GM21526 (cell line): Measurements from ENCODE around the gene SPATA21.
"Not testable (repeated sequence)": the region's sequence is repeated elsewhere in the genome, so short reads cannot be mapped to it uniquely, and the experiment has no call there.

ENCODE experiments used
- ATAC-seq: cut with Tn5 transposase; IDR thresholded peaks from one replicate; pipeline ENCODE4 v1.9.1; 2021; ENCODE audit warnings: moderate library complexity; ENCODE audit not compliant: unreplicated experiment, low FRiP score

SPATA21 gene

GRCh38 chr1:16436946-16437474, at the start of gene SPATA21:
Gene SPATA21, minus strand, starts transcription at chr1:16437424. Its CDS starts 6,053 bp downstream, at chr1:16431371.
- ATAC-seq = no peak

- not testable (repeated sequence) for ATAC-seq
These were observed 49.8 kb upstream of the SPATA21 start for GRCh38 chr1:16487011-16487410.

DNA sequence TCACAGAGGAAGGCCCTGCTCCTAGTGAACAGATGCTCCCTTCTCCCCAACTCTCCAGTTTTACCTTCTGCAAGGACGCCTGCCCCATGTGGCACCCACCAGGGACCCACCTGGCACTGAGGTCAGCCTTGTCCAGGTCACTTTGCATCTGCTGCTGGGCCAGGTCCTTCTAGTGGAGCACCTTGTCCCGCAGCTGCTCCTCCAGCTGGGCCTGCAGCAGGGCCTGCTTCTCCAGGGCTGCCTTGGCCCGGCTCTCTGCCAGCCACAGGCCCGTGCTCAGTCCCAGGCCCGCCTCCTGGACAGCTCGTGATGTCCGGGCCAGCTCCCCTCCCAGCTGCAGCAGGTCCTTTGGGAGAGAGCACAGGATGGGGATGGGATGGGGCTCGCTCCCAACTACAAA, 49.1 kb upstream of the SPATA21 start:
- not testable (repeated sequence) for ATAC-seq

DNA sequence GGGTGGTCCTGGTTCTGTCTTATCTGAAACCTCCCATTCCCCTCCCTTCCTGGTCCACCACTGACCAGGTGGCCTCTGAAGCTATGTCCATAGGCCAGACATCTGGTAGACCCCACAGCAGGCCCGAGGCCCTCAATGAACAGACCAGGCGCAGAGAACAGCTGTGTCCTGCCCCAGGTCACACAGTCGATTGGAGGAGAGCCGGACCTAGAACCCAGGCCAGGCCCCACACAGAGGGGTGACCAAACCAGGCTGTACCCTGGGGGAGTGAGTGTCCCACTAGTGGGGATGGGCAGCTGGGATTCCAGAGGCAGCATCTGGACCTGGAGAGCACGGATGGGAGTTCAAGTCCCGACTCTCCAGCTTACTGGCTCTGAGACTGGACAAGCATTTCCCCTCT, 47.7 kb upstream of the SPATA21 start:
- no peak for ATAC-seq

- ATAC-seq = no peak
These were observed 47.2 kb upstream of the SPATA21 start for GRCh38 chr1:16484501-16484835.

GRCh38 chr1:16483639-16484500, 46.6 kb upstream of the SPATA21 start:
- ATAC-seq = not testable (repeated sequence)

DNA sequence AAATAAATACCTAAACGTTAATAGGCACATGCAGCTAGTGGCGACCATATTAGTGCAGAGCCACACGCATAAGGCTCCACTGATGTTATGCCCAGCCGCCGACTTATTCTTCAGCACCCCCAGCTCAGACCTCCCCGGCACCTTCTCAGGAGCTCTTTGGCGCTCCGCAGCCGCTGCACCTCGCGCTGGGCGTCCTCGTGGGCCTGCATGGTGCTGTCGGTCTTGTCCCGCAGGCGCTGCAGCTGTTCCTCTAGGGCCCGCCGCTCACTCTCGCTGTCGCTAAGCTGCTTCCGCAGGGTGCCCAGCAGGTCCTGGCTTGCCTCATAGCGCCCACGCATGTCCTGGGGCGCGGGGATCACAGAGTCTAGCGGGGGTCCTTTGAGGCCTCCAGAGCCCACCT, 45.9 kb upstream of the SPATA21 start:
- not testable (repeated sequence) for ATAC-seq

DNA sequence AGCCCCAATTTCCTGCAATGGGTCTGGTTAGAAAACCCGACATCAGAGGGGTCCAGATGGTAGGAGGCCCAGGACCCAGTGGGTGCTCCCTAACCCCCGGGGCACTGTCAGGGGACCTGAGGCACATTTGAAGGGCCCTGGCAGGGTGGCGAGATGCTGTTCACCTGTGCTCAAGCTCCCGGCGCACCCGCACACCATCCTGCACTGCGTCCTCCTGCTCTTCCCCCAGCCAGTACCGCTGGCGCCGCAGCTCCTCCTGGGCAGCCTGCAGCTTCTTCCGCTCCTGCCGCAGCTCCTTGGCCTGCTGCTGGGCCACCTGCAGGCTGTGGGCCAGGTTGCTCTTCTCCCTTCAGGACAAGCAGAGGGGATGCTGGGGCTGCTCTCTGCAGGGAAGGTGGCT, 40.9 kb upstream of the SPATA21 start:
- ATAC-seq = no peak

GRCh38 chr1:16475771-16476770, 38.8 kb upstream of the SPATA21 start:
- not testable (repeated sequence) for ATAC-seq

- ATAC-seq = not testable (repeated sequence)
These were observed 37.7 kb upstream of the SPATA21 start for GRCh38 chr1:16474891-16475290.

DNA sequence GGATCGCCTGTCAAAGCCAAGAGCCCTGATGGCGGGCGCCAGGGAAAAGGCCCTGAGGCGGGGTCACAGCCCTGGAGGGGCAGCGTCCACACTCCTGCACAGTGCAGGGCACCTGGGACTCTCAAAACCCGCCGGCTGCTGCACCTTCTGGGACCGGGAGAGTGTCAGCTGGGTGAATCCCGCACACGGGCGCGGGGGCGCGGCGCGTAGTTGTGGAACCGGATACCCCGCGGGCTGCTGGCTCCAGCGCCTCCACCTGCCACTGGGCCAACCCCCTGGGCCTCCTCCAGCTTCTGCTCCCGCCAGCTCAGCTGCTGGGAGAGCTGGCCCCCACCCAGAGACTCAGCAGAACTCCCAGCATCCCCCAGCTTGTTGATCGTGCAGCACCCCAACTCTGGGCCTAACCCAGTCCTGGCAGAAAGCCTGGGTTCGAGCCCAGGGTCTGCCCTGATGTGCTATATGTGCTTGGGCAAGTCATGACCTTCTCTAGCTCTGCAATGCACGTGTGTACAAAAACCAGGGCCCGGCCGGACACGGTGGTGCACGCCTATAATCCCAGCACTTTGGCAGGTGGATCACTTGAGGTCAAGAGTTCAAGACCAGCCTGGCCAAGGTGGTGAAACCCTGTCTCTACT, 37.1 kb upstream of the SPATA21 start:
- ATAC-seq = no peak

- no peak for ATAC-seq
These were observed 31.3 kb upstream of the SPATA21 start for GRCh38 chr1:16468558-16468957.

- no peak for ATAC-seq
These were observed 27.8 kb upstream of the SPATA21 start for GRCh38 chr1:16464917-16465625.

- ATAC-seq = no peak
These were observed 25.6 kb upstream of the SPATA21 start for GRCh38 chr1:16462773-16463330.

GRCh38 chr1:16461681-16462080, 24.5 kb upstream of the SPATA21 start:
- ATAC-seq = no peak

DNA sequence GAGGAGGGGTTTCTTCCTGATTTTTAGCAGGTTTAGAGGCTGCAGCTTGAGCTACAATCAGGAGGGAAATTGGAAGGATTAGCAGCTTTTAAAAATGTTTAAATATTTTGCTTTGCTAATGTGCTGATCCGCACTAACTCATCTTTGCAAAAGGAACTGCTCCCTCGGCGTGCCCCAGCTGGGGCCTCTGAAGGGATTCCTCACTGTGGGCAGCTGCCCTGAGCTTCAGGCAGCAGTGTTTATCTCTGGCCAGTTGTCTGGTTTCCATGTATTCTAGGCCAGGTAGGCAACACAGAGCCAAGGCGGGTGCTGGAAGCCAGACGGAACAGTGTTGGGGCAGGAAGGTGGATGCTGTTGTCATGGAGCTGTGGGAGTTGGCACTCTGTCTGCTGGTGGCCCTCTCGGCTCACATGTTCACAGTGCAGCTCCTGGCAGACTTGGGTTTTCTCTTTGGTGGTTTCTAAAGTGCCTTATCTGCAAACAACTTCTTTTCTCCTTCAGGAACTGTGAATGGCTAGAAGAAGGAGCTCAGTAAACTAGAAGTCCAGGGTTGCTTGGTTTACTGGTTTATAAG, 22.2 kb upstream of the SPATA21 start:
- ATAC-seq = no peak

- ATAC-seq = no peak
These were observed 21.6 kb upstream of the SPATA21 start for GRCh38 chr1:16458831-16459230.

DNA sequence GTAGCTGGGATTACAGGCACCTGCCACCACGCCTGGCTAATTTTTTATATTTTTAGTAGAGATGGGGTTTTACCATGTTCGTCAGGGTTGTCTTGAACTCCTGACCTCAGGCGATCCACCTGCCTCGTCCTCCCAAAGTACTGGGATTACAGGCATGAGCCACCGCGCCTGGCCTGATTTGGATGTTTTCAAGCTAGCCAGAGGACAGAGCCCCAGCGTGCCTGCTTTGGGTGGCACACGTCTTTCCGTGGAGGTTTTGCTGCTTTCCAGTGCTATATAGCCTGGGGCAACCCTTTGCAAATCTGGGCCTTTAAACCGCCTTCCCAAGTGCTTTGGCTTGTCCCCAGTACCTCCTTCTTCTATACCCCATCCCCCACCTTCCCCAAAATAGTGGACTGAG, 18.9 kb upstream of the SPATA21 start:
- not testable (repeated sequence) for ATAC-seq

- not testable (repeated sequence) for ATAC-seq
These were observed 17.7 kb upstream of the SPATA21 start for GRCh38 chr1:16454909-16455308.
